HAP-1 (cell line): ENCODE results near the gene CDK10.
A peak's percentile ranks its signal among the peaks of the same experiment; 100 is the strongest.
"Not testable (repeated sequence)": the region's sequence is repeated elsewhere in the genome, so short reads cannot be mapped to it uniquely, and the experiment has no call there.

Experiments used
- DNase-seq, 2 experiments: peaks; one replicate each; pipeline ENCODE4 v3.0.0-alpha.2; 2016 to 2020; ENCODE audit warnings: low spot score in 2 of 2
- H3K27me3 ChIP-seq: fragments of 250-450 bp; sonication (Bioruptor Pico); 2 replicates; pipeline ENCODE4 v1.5.1; 2020; ENCODE audit warnings: low read depth, mild to moderate bottlenecking, moderate library complexity
- H3K36me3 ChIP-seq: fragments of 250-450 bp; sonication (Bioruptor Pico); replicated peaks from 2 replicates; pipeline ENCODE4 v1.5.1; 2020; ENCODE audit warnings: mild to moderate bottlenecking
- H3K4me1 ChIP-seq: fragments of 250-450 bp; sonication (Bioruptor Pico); 2 replicates; pipeline ENCODE4 v1.5.1; 2020; ENCODE audit warnings: mild to moderate bottlenecking
- H3K4me3 ChIP-seq: fragments of 250-450 bp; sonication (Bioruptor Pico); 2 replicates; pipeline ENCODE4 v1.5.1; 2020; ENCODE audit warnings: mild to moderate bottlenecking, moderate library complexity
- H3K9me3 ChIP-seq: fragments of 250-450 bp; sonication (Bioruptor Pico); 2 replicates; pipeline ENCODE4 v1.5.1; 2020; ENCODE audit warnings: mild to moderate bottlenecking, moderate library complexity
- in situ Hi-C: fragments of 300-500 bp; cut with MboI; formaldehyde crosslinking; loops from 3 replicates; pipeline ENCODE4 v1.14.3; 2020; ENCODE audit warnings: low sequenced_read_pairs, inconsistent platforms, mixed read lengths

The CDK10 gene

GRCh38 chr16:89695086-89695874, 8.8 kb downstream of the CDK10 start:
- Histone ChIP-seq H3K4me3 (no peak overlapping the region), H3K4me1 (peaks cover 5% of the 10 kb centered on the region), H3K27me3 (no peaks in the 10 kb centered on the region), H3K36me3 (peaks cover 53% of the 10 kb centered on the region), H3K9me3 (no peaks in the 10 kb centered on the region)
- in situ Hi-C loops = no loop called here
- no peak for DNase-seq

- no peak for DNase-seq
- Histone ChIP-seq H3K4me1 (peaks cover 10% of the 10 kb centered on the region), H3K4me3 (no peak overlapping the region), H3K27me3 (no peaks in the 10 kb centered on the region), H3K9me3 (no peaks in the 10 kb centered on the region), H3K36me3 (peaks cover 47% of the 10 kb centered on the region)
- in situ Hi-C loops = no loop called here
Measured at GRCh38 chr16:89695875-89696669, 9.6 kb downstream of the CDK10 start.

DNA sequence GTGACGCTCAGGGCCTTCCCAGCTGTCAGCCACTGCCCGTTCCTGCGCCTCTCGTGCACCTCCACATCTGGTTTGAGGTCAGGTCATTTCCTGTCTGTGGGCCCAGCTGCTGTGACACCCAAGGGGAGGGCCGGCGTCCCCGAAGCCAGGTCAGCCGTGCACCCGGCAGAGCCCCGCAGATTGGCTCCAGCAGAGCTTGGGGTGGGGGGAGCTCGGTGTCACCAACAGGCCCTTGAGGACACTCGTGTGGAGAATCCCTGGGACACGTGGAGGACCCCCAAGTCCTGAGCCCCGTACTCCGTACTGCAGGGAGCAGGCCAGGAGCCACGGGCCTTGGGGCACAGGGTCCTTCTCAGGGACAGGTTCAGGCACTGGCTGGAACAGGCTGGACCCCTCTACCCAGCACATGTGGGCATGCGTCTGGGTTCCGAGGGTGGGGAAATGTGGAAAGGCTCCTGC, 10.2 kb downstream of the CDK10 start:
- DNase-seq = no peak
- Histone ChIP-seq H3K36me3 (peaks cover 43% of the 10 kb centered on the region), H3K4me3 (no peak overlapping the region), H3K27me3 (no peaks in the 10 kb centered on the region), H3K9me3 (no peaks in the 10 kb centered on the region), H3K4me1 (peaks cover 10% of the 10 kb centered on the region)
- in situ Hi-C loops = no loop called here

DNA sequence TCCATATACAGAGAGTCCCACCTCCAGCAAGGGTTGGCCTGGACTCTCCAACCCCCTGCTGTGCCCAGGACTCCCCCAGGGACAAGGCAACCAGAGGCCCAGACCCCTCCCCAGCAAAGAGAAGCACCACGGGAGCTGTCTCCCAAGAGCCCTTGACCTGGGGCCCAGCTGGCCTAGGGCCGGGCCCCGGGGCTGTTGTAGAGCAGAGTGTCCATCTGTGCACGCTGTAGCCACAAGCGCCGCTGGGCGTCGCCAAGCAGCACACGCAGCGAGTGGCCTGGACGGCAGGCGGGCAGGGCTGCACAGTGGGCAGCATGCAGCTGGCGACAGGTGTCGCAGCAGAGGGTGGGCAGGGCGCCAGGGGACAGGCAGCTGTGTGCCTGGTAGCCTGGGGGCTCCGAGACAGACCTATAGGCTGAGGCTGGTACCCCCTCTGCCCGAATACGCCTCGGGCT, 10.7 kb downstream of the CDK10 start:
- H3K4me3 ChIP-seq = no peak overlapping the region
- H3K36me3 ChIP-seq = peaks cover 41% of the 10 kb centered on the region
- no peaks in the 10 kb centered on the region for H3K9me3 ChIP-seq
- DNase-seq = no peak
- in situ Hi-C loops = no loop called here
- no peaks in the 10 kb centered on the region for H3K27me3 ChIP-seq
- peaks cover 12% of the 10 kb centered on the region for H3K4me1 ChIP-seq

DNA sequence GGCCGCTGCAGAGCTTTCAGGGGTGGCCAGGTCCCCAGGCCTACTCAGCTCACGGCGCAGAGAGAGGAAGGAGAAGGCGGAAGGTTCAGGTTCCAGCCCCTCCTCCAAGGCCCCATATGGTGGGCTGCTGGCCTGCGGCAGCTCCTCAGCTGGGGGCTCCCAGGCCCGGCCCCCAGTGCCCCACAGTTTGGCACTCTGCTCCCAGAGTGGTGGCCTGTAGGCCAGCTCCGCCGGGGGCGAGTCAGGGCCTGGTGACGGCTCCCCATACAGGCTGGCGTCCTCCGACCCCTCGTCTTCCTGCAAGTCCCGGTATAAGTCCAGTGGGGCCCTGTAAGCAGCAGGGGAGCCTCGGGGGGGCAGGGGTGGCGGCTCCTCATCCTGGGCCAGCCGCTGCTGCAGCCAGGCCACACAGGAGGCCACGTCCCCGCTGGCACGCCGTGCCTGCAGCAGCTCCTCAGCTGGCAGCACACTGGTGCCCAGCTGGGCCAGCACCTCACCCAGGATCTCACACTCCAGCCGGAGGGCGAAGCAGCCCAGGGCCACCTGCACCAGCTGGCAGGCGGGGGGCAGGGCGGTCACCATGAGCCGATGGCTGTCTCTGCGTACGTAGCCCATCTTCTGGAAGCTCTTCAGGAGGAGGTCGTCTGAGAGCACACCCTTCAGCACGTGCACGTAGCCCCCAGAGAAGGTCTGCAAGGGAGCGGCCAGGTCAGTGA, 11.3 kb downstream of the CDK10 start:
- Histone ChIP-seq H3K27me3 (no peaks in the 10 kb centered on the region), H3K36me3 (peaks cover 41% of the 10 kb centered on the region), H3K9me3 (no peaks in the 10 kb centered on the region), H3K4me1 (peaks cover 13% of the 10 kb centered on the region), H3K4me3 (no peak overlapping the region)
- in situ Hi-C loops = no loop called here
- no peak for DNase-seq

DNA sequence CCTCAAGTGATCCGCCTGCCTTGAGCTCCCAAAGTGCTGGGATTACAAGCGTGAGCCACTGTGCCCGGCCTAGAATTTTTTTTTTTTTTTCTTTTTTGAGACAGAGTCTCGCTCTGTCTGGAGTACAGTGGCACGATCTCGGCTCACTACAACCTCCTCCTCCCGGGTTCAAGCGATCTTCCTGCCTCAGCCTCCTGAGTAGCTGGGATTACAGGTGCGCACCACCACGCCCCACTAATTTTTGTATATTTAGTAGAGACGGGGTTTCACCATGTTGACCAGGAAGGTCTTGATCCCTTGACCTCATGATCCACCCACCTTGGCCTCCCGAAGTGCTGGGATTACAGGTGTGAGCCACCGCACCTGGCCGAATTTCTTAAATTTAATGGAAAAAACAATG, 12.2 kb downstream of the CDK10 start:
- in situ Hi-C loops, H3K4me3 ChIP-seq: not testable (repeated sequence)
- H3K4me1 ChIP-seq = peaks cover 13% of the 10 kb centered on the region

GRCh38 chr16:89699629-89700099, 13.2 kb downstream of the CDK10 start:
- in situ Hi-C loops, H3K27me3 ChIP-seq, DNase-seq, H3K4me3 ChIP-seq, H3K9me3 ChIP-seq: not testable (repeated sequence)
- H3K4me1 ChIP-seq = peaks cover 13% of the 10 kb centered on the region
- peaks cover 27% of the 10 kb centered on the region for H3K36me3 ChIP-seq

More for the DNA sequence above, 12.2 kb downstream of the CDK10 start:
- not testable (repeated sequence) for DNase-seq, H3K9me3 ChIP-seq, H3K27me3 ChIP-seq
- H3K36me3 ChIP-seq = peaks cover 34% of the 10 kb centered on the region

DNA sequence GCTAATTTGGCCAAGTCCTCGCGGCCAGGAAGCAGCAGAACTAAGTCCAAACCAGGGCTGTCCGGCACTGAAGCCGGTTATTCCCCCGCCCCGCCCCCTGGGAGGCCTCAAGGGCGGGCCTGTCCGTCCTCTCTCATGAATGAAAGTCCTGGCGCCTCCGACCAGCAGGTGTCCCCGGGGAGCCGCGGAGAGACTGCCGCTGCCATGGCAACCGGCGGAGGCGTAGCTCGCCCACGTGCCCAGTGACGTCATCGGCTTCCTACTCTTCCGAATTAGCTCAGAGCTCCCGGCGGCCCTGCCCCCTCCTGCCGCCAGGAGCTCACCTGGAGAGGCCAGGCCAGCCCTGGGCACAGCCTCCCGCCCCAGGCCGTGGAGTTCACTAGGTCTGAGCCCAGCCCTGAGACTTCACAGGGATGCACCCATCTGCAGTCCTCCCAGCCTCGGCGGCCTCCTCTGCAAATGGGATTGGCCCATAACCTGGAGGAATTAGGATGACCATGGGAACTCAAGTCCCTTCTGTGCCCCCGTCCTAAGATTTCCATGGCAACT, 13.7 kb downstream of the CDK10 start:
- peak; percentile 98 to 100 for DNase-seq
- Histone ChIP-seq H3K4me3 (peak overlapping the region; percentile 76), H3K27me3 (no peaks in the 10 kb centered on the region), H3K9me3 (no peaks in the 10 kb centered on the region), H3K4me1 (peaks cover 13% of the 10 kb centered on the region), H3K36me3 (peaks cover 23% of the 10 kb centered on the region)
- in situ Hi-C loops = no loop called here

- Histone ChIP-seq H3K4me3 (peak overlapping the region; percentile 76), H3K4me1 (peaks cover 13% of the 10 kb centered on the region), H3K36me3 (peaks cover 17% of the 10 kb centered on the region), H3K9me3 (no peaks in the 10 kb centered on the region), H3K27me3 (no peaks in the 10 kb centered on the region)
- in situ Hi-C loops = no loop called here
- DNase-seq = peak in 1 of 2 experiments; percentile 68
Measured at GRCh38 chr16:89700649-89701424, 14.3 kb downstream of the CDK10 start.

DNA sequence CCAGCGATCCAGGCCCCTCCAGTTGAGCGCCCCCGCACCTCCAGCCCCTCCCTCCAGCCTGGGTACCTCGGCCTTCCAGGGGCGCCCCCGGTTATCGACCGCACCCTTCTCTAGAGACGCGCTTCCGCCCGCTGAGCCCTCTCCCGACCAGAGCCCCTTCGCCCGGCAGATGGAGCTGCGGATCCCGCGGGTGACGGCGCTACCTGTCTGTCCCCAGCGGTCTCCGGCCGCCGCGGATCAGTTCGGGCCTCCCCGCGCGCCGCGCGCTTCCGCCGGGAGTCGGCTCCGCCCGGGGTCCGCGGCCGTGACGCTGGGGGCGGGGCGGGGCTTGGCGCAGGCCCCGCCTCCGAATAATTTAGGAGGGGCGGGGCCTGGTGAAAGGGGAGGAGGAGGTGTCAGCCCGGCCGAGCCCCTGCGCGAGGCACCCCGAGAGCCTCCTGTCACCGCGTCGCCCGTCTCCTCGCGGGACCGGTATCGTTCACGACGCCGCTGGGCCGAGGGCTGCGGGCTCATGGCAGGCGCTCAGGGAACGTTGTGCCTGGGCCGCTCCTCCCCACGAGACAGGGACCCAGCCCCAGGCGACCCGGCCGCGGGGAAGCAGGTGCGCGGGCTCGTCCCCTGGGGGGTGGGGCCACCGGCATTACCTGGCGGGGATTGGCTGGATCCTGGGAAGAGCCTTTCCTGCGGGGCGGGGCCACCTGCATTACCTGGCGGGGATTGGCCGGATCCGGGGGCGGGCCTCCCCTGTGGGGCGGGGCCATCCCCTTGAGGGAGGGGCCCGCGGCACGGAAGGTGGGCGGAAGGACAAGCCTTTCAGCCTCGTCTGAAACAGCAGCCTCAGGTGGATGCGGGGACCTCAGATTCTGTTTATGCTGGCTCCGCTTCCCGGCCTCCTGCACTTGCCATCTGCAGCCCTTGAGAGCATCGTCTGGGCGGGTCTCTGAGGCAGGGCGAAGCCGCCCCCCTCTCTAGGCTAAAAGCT, 15.2 kb downstream of the CDK10 start, which contains the start of gene SPATA2L:
Gene SPATA2L (minus strand): TSS at position 281 of the 982 bp plus-strand sequence. CDS start 473 bp downstream, outside the sequence.
- Histone ChIP-seq H3K4me3 (peak within 1 kb of the TSS; percentile 76), H3K27me3 (no peaks in the 10 kb centered on the region), H3K4me1 (peaks cover 17% of the 10 kb centered on the region), H3K9me3 (no peaks in the 10 kb centered on the region), H3K36me3 (peaks cover 14% of the 10 kb centered on the region)
- peak; percentile 96 to 99 for DNase-seq
- in situ Hi-C loops = no loop called here

DNA sequence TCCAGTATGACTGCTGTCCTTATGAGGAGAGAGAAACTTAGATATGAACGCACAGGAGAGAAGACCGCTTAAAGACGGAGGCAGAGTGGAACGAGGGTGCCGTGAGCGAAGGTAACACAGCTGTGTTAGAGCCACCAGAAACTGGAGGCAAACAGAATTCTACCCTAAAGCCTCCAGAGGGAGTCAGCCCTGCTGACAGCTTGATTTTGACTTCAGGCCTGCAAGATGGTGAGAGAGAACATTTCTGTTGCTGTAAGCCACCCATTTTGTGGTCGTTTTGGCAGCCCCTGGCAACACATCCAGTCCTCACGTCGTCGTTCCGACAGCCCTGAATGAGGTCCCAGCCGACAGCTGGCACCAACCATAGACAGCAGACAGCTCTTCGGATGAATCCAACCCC, 17.8 kb downstream of the CDK10 start:
- Histone ChIP-seq H3K4me3 (no peak overlapping the region), H3K9me3 (no peaks in the 10 kb centered on the region), H3K27me3 (no peaks in the 10 kb centered on the region), H3K4me1 (peaks cover 17% of the 10 kb centered on the region), H3K36me3 (peaks cover 4% of the 10 kb centered on the region; the same call in 1 of the 2 replicates)
- in situ Hi-C loops = no loop called here
- no peak for DNase-seq

GRCh38 chr16:89705006-89705405, 18.5 kb downstream of the CDK10 start:
- Histone ChIP-seq H3K36me3 (no peaks in the 10 kb centered on the region), H3K9me3 (no peaks in the 10 kb centered on the region), H3K27me3 (no peaks in the 10 kb centered on the region), H3K4me1 (peaks cover 13% of the 10 kb centered on the region), H3K4me3 (no peak overlapping the region)
- in situ Hi-C loops = no loop called here
- DNase-seq = no peak
